ENCODE measurements around the gene NR6A1.

NR6A1 gene

DNA sequence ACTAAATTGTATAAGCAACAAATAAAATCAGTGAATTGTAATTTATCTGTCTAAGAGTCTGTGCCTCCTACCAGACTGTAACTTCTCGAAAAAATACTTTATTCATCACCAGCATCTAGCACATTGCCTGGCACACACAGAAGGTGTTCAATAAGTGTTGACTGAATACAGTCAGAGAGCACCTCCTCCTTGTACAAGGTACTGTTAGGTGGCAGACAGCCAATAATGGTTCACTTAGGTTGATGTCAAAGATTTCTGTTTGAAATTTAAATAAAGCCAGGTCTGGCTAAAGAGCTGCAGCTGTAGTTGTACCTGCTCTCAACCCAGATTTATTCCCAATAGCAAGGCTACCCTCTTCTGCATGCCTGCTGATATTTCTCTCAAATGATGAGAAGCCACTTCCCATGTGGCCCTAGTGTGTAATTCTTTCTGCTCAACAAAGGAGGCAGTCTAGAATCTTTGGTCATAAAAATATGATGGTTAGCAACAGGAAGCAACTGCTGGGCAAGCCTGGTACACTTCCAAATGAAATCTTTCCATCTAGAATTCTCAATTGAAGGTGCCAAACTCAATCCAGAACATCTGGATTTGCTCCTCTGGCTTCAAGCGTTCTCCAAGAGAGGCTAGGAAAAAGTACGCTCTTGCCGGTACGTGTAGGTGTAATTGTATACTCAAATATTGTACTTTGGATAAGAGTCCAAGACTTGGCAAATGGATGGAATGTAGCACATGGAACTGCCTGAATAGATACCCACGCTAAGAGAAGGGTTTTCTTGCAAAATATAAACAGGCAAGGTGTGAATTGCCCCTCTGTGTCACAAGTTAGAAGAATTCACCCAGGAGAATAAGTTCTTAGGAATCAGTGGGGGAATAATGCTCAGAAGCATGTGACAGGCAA, 95.6 kb downstream of the NR6A1 start:
- no peak overlapping the region for H3K4me3 ChIP-seq (ENCODE audit: low read length)
- no peak for DNase-seq (ENCODE audit: low read depth, low spot score)

DNA sequence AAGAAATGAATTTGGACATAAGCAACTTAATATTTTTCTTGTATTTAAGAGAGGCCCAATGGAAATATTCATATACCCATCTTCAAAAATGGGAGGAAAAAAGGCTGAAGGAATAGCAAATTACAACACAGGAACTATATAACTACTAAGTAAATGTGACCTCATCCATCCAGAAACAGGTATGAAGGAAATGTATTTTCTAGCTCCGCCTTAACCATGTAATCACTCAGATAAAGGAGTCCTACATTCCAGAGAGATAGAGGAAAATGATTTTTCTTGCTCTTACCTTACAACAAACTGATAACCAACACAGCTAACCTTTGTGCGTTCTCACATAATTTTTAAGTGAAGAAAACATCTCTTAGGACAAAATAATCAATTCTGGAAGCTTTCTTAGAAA, 96.5 kb downstream of the NR6A1 start:
- no peak for DNase-seq (ENCODE audit: low read depth, low spot score)

DNA sequence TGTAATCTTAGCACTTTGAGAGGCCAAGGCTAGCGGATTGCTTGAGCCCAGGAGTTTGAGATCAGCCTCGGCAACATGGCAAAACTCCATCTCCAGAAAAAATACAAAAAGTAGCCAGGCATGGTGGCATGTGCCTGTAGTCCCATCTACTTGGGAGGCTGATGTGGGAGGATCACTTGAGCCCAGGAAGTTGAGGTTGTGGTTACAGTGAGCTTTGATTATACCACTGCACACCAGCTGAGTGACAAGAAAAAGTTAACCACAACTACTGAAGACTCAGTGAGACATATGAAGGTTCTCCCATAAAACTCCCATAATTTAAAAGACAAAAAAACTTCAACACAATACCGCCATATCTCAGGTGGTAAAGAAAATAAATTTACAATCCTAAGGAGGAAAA, 98.0 kb downstream of the NR6A1 start:
- no peak overlapping the region for H3K4me3 ChIP-seq (ENCODE audit: low read length)
- DNase-seq (ENCODE audit: low read depth, low spot score): peak; percentile 79

More for the DNA sequence above, 96.5 kb downstream of the NR6A1 start:
- no peak overlapping the region for H3K4me3 ChIP-seq (ENCODE audit: low read length)

DNA sequence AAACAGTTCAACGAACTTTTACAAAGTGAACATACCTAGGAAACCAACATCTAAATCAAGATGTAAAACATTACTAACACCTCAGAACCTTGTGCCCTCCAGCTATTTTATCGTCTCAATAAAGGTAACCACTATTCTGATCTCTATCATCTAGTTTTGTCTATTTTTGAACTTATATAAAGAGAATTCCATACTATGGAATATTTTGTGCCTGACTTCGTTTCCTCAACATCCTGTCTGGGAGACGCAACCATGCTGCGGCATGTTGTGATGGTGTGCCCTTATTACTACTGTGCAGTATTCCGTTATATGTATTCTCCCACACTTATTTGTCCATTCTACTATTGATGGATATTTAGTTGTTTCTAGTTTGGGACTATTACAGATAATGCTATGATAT, 99.2 kb downstream of the NR6A1 start:
- no peak for DNase-seq (ENCODE audit: low read depth, low spot score)

DNA sequence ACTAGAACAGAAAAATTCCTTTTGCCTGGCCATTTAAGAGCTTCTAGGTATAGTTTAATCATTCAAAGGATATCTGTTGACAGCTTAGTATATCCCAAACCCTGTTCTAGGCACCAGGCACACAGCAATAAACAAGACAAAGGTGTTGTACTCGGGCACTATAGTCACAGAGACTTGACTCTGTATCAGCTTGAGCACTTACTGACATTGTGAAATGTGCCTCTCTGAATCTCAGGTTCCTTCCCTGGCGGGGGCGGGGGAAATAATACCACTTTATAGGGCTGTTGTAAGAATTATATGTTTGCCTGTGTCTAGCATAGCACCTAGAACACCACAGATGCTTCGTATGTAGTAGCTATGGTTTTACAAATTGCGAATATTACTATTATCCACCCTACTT, 104.5 kb downstream of the NR6A1 start:
- no peak for DNase-seq (ENCODE audit: low read depth, low spot score)
- no peak overlapping the region for H3K4me3 ChIP-seq (ENCODE audit: low read length)

More for the DNA sequence above, 99.2 kb downstream of the NR6A1 start:
- H3K4me3 ChIP-seq (ENCODE audit: low read length): no peak overlapping the region

DNA sequence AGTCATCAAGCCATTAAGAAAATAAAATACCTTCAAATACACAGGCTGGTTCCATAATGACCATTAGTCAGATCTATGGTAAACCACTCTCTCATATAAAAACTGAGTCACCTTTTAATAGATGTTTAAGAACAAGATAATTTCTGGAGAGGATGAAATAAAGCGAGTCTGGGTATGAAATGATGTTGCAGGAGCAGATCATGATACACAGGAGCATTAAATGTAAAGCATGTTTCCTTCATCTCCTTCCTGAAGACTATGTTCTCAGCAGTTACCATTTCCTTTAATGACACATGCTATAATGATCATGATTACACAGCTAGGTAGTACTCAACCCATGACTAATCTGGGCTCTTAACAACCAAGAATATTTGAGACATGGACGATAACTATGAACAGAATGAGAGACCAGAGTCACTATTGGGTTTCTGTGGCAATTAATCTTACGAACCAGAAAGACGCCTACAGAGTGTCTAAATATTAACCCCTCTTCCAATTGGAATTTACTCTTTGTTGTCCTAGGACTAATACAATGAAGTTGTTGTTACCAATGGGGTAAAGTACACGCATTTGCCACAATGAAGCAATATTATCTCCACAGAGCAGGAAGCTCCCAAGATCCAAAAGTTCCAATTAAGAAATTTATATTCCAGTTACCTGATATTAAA, 105.6 kb downstream of the NR6A1 start:
- H3K4me3 ChIP-seq (ENCODE audit: low read length): no peak overlapping the region
- no peak for DNase-seq (ENCODE audit: low read depth, low spot score)

DNA sequence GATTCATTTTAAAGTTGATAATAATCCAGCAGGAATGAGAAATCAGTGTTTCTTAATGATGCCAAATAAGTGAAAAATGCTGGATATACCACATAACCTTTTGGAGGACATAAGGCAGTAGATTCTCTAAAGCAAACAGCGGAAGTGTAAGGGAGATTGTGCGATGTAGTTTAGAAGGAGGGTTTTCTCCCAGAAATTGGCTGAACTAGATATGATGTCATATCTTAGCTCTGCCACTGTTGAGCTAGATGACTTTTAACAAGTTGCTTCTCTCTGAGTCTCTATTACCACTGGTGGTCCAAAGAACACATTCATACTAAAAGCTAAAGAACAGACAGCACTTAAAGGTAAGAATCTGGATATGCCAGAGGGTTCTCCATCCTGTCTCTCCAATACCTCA, 107.0 kb downstream of the NR6A1 start:
- H3K4me3 ChIP-seq (ENCODE audit: low read length): no peak overlapping the region
- no peak for DNase-seq (ENCODE audit: low read depth, low spot score)

DNA sequence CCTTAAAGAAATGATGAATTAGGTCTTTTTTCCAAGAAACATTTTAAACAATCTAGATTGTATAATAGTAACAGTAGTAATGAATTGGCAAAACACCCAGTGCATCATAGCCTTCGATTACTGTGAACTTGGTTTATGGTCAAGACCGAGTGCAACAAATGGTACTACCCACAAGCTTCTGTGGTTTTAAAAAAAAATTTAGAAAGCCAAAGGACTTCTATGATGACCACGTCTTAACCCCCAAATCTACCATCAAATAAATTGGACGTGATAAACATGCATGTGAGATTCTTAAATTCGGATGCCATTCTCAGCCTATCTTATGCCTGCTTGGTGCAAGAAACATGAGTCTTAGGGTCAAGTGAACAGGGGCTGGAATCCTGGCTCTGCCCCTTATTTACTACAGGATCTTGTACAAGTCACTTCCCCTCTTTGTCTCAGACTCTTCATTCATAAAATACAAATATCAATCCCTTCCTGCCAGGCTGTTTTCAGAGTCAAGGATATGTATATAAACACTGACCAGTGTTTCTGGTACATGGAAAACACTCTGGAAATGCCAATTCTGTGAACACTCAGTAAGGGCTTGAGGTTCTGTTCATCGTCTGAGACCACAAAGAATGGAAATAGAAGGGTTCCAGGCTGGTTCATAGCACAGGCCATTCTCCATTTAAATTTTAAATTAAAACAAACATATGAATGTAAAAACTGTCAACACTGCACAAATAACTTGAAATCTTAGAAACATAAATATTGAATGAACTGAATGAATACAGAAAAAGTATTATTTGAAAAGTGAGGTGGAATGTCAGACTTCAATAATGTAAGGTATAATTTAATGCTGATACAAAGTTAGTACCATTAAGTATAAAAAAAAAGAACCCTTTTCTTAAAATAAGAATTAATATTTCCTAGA, 107.8 kb downstream of the NR6A1 start:
- H3K4me3 ChIP-seq (ENCODE audit: low read length): no peak overlapping the region
- no peak for DNase-seq (ENCODE audit: low read depth, low spot score)

DNA sequence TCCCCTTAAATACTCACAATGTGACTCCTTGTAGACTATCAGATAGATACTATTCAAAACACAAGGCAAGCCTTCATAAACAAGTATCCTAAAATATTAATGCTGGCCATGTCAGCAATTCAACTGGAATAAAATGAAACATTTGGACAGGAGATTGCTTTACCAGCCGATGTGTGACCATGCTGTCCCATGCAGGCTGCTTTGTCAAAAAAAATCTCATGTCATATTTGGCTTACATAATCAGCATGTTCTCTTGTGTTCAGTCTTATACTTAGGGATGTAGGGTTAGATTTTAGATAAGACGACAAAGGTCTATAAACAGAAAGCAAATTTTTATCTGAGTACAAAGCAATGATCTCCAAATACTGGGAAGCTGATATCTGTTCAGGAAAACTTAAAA, 108.5 kb downstream of the NR6A1 start:
- DNase-seq (ENCODE audit: low read depth, low spot score): no peak
- no peak overlapping the region for H3K4me3 ChIP-seq (ENCODE audit: low read length)

DNA sequence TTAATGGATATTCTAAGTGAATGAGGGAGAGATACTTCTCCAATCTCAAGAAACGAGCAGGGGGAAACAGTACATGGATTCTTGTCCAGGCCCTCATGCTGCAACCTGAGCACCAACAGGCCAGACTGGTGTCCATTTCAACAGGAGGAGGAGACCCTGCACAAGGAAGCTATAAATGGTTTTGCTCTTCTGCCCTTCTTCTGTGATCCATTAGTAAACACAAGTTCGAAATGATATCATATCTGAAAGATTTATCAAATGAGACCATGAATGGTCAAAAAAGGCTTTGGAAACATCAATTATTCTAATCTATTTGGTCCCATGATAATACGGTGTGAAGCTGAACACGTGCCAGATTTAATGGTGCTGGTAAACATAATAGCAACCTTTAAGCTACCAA, 109.8 kb downstream of the NR6A1 start:
- no peak for DNase-seq (ENCODE audit: low read depth, low spot score)
- H3K4me3 ChIP-seq (ENCODE audit: low read length): no peak overlapping the region

DNA sequence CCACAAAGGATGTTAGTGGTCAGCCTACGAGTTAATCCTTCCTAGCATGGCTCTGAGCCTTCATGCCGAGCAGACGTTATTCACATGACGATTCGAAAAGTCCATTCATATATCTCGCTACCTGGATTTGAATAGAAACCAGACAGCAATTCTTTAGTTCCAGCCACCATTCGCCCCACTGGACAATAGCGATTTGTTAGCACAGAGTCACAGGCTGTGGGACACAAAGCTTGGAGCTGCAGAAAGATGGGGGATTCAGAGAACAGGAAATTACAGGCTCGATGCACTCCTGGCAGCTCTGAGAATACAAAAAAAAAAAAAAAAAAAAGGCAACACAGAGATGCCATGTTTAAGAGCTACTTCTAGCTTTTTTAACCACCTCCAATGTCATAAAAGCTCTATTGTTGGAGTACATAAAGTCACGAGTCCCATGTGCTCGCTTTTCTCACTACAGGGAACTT, 110.7 kb downstream of the NR6A1 start:
- peak; percentile 56 for DNase-seq (ENCODE audit: low read depth, low spot score)
- H3K4me3 ChIP-seq (ENCODE audit: low read length): peak overlapping the region; percentile 59

DNA sequence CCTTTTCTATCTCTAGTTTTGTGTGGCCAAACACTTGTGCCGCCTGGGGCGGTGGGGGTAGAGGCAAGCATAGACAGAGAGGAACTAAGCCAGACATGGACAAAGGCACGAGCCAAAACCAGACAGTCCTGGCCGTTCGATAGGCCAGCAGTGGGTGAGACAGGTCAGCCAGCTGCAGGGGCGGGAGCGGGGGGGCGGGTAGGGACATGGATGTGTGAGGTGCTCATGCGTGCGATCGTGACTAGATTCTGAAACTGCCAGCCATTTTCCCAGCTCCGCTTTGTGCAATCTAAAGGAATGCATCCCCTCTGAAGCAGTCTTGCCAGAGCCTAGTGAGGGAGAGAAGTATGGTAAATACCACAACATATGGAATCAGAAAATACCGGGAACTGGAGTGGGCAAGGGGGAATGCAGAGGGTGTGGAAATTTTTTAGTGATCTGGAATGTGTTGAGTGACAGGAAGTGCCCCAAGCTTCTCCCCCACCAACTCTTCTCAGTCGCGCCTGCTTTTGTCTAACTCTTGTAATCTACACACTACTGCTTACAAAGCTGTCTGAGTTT, 111.9 kb downstream of the NR6A1 start:
- H3K4me3 ChIP-seq (ENCODE audit: low read length): peak overlapping the region; percentile 59
- DNase-seq (ENCODE audit: low read depth, low spot score): peak; percentile 74

DNA sequence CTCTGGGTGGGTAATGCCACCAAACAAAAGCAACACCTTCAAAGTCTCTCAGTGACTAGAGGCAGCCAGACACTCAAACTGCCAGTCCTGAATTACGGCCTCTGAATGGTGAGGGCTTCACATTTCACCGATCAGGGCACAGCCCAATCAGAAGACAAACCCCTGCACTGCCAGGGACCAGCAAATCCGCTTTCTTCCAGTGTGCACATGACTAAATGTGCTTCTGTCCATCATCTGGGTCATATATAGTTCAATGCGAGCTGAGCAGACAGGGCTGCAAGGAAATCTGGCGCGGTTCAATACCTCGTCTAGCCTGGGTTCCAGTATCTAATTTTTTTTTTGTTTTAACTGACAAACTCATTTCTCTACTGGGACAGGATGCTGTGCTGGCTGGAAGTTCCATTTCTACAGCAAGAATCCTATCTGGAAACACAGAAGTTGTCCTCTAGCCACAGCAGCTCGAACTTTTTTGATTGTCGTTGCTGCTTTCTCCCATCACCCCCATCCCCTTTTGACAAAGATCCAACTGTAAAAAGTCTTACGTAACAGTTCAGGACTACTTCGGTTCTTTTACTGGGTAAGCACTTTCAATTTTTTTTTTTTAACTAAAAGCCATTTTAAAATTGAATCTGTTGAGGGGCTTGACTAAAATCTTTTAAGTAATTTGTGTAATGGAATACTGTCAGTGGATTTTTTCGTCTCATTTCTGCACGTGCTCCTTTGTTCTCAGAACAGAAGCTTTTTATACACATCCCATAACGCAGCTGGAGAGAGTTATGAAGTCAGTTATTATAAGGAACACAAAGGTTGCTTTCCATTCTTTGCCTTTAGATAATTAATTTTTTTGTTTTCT, 112.7 kb downstream of the NR6A1 start:
- DNase-seq (ENCODE audit: low read depth, low spot score): peak; percentile 91

DNA sequence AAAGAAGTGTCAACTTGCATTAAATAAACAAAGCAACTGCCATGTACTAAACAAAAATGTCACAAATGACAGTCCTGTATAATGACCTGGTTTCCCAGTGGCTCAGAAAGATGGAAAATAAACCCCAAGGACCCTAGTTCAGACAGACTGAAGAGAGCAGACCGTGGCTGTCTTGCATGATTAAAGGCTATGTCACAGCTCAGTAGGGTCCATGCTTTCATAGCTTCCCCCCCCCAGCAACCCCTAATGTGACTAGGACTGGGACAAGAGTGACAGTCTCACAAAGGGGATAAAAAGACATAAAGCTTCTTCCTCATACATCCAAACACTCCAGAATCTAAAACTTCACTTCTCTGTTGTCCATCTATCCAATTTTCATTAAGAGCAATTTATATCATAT, 113.6 kb downstream of the NR6A1 start:
- no peak for DNase-seq (ENCODE audit: low read depth, low spot score)
- no peak overlapping the region for H3K4me3 ChIP-seq (ENCODE audit: low read length)

More for the DNA sequence above, 112.7 kb downstream of the NR6A1 start:
- peak overlapping the region; percentile 59 for H3K4me3 ChIP-seq (ENCODE audit: low read length)

DNA sequence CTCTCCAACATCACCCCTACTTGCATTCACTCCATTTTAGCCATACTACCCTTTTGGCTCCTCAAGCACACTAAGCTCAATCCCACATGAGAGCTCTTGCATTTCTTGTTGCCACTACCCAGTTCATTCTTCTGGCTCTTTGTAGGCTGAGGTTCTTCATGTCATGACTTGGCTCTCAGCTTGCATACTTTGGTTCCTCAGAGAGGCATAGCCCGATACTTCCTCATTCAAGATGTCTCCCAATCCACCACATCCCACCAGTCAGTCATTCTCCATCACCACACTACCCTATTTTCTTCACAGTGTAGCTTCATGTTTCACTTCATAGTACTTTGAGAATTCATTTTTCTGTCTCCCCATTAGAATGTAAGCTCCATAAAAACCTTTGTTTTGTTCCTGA, 116.7 kb downstream of the NR6A1 start:
- no peak overlapping the region for H3K4me3 ChIP-seq (ENCODE audit: low read length)
- DNase-seq (ENCODE audit: low read depth, low spot score): no peak

DNA sequence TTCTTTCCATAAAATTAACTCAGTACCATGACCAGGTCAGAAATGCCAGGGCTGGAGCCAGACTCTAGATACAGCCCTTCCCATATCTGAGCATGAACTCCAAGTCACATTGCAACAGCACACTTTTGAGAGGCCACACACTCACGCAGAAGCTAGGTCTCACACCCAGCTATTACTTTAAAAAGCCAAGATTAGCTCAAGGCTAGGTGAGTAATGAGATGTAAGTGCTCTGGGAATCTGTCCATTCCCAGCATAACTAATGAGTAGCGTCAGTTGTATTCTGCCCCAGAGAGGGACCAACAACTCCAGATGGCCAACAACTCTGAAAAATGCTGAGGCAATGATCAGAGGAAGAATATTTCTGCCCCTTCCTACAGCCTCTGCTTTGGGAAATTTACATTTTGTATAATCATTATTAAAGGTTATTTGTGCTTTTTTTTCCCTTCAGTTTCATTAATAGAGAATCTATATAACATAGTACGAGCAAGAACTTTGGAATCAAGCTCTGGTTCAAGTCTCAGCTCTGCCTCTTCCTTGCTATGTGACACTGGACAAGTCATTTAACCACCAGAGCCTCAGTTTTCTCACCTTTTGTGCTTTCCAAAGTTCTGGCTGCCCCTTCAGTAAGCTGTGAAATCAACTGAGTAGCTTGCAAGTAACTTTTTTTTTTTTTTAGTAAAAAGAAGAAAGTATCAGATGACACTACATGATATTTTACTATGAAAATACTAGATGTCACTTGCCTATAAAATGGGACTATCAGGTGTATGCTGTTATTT, 118.3 kb downstream of the NR6A1 start:
- DNase-seq (ENCODE audit: low read depth, low spot score): no peak
- no peak overlapping the region for H3K4me3 ChIP-seq (ENCODE audit: low read length)

DNA sequence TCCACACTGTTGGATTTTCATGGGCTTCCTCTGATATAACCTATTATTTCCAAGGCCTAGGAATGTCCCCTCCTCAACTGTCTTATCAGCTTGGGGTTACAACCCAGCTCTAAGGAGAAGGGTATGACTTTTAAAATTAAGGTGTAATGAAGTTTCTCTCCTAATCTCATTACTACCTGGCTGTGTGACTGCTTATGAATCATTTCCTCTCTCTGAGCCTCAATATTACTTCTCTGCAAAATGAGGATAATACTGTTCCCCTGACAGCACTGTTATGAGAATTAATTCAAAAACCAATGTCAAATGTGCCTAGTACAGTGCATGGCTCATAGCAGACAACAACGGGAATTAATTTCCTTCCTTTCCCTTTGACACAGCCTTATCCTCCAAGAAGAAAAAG, 118.9 kb downstream of the NR6A1 start:
- no peak for DNase-seq (ENCODE audit: low read depth, low spot score)
- no peak overlapping the region for H3K4me3 ChIP-seq (ENCODE audit: low read length)

DNA sequence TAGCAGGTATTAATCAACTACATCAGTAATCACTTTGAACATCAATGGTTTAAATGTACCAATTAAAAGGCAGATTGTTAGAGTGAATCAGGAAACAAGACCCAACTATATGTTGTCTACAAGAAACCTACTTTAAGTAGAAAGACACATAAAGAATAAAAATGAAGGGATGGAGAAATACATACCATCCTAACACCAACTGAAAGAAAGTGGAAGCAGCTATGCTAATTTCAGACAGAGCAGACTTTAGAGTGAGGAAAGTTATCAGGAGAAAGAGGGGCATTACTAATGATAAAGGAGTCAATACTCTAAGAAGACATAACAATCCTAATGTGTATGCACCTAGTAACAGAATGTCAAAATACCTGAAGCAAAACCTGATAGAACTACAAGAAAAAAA, 125.8 kb downstream of the NR6A1 start:
- no peak for DNase-seq (ENCODE audit: low read depth, low spot score)
- no peak overlapping the region for H3K4me3 ChIP-seq (ENCODE audit: low read length)

Data from Jurkat, Clone E6-1 (cell line).